IMR-90 (cell line): ENCODE measurements around the gene PMM2. TPM values are rescaled to one million over a fixed set of nuclear protein-coding genes. Genes with fewer than 3 reads are reported as not detected.

Experiments used
- ATAC-seq: fragments of 200-7000 bp; cut with Tn5 transposase; 2 replicates; pipeline ENCODE4 v1.9.1; 2020; ENCODE audit warnings: low read depth, mild to moderate bottlenecking, moderate library complexity
- BruUV-seq: library from RNA; stranded (reverse); fragments of 400-500 nt; replicated peaks from 2 replicates; lab custom pipeline; 2021; lab: Mats Ljungman, UMichigan
- CTCF ChIA-PET: fragments of 300-600 bp; formaldehyde crosslinking; extraction: SDS; loops from one replicate; lab custom pipeline; 2021; ENCODE audit warnings: antibody characterized with exemption; lab: Yijun Ruan, JAX
- POLR2A ChIA-PET: fragments of 300-600 bp; sonication (Branson Sonifier 250); formaldehyde crosslinking; loops from one replicate; lab custom pipeline; 2022; ENCODE audit warnings: antibody characterized with exemption; ENCODE audit not compliant: unreplicated experiment; lab: Charles Lee
- DNase-seq: peaks from one replicate; pipeline ENCODE4 v3.0.0; 2013
- H2AFZ ChIP-seq: replicated peaks from 2 replicates; pipeline ENCODE3; 2013; ENCODE audit warnings: low read length, mild to moderate bottlenecking; ENCODE audit not compliant: poor library complexity
- H2AK5ac ChIP-seq: 2 replicates; pipeline ENCODE4 v1.6.1; 2013; ENCODE audit warnings: low read depth, low read length, inconsistent platforms
- H2AK9ac ChIP-seq: replicated peaks from 2 replicates; pipeline ENCODE3; 2013; ENCODE audit warnings: mild to moderate bottlenecking, low read depth, low read length, moderate library complexity; ENCODE audit not compliant: poor library complexity
- H2BK120ac ChIP-seq: 2 replicates; pipeline ENCODE4 v1.6.1; 2013; ENCODE audit warnings: low read depth, low read length, inconsistent platforms
- H2BK15ac ChIP-seq: 3 replicates; pipeline ENCODE4 v1.6.1; 2013; ENCODE audit warnings: low read depth, low read length, inconsistent platforms
- H2BK20ac ChIP-seq: 2 replicates; pipeline ENCODE4 v1.6.1; 2013; ENCODE audit warnings: low read depth, mild to moderate bottlenecking, inconsistent platforms, low read length, moderate library complexity
- H2BK5ac ChIP-seq: 2 replicates; pipeline ENCODE4 v1.6.1; 2013; ENCODE audit warnings: mild to moderate bottlenecking, low read depth, low read length, inconsistent platforms; ENCODE audit not compliant: poor library complexity, severe bottlenecking
- H3K14ac ChIP-seq: replicated peaks from 2 replicates; pipeline ENCODE4 v1.6.1; 2013; ENCODE audit warnings: low read depth, low read length, inconsistent platforms
- H3K18ac ChIP-seq: 2 replicates; pipeline ENCODE4 v1.6.1; 2013; ENCODE audit warnings: low read depth, low read length, control low read depth
- H3K23ac ChIP-seq: 2 replicates; pipeline ENCODE4 v1.6.1; 2013; ENCODE audit warnings: low read depth, low read length, inconsistent platforms
- H3K27ac ChIP-seq: 2 replicates; pipeline ENCODE4 v1.5.1; 2013; ENCODE audit warnings: mild to moderate bottlenecking, control low read depth, low read length; ENCODE audit not compliant: insufficient read depth
- H3K27me3 ChIP-seq: 2 replicates; pipeline ENCODE4 v1.6.1; 2013; ENCODE audit warnings: low read length; ENCODE audit not compliant: control insufficient read depth, insufficient read depth
- H3K36me3 ChIP-seq: 2 replicates; pipeline ENCODE4 v1.6.1; 2013; ENCODE audit warnings: low read length, mixed read lengths; ENCODE audit not compliant: control insufficient read depth, insufficient read depth
- H3K4ac ChIP-seq: 2 replicates; pipeline ENCODE4 v1.6.1; 2013; ENCODE audit warnings: low read depth, low read length, inconsistent platforms
- H3K4me1 ChIP-seq: 2 replicates; pipeline ENCODE4 v1.6.1; 2013; ENCODE audit warnings: low read length, mixed read lengths; ENCODE audit not compliant: control insufficient read depth, insufficient read depth
- H3K4me2 ChIP-seq: 2 replicates; pipeline ENCODE4 v1.6.1; 2013; ENCODE audit warnings: low read depth, mild to moderate bottlenecking, control low read depth, low read length, moderate library complexity
- H3K4me3 ChIP-seq: 2 replicates; pipeline ENCODE4 v1.5.1; 2013; ENCODE audit warnings: low read depth, mild to moderate bottlenecking, control low read depth, low read length, moderate library complexity; ENCODE audit not compliant: insufficient read depth
- H3K56ac ChIP-seq: 2 replicates; pipeline ENCODE4 v1.6.1; 2013; ENCODE audit warnings: low read length, inconsistent platforms; ENCODE audit not compliant: insufficient read depth; ENCODE audit errors: extremely low read depth
- H3K79me1 ChIP-seq, 2 experiments: 2 replicates each; pipeline ENCODE4 v1.6.1; 2013; ENCODE audit warnings: low read length in 2 of 2, inconsistent platforms in 1 of 2, low read depth in 1 of 2
- H3K9ac ChIP-seq: 2 replicates; pipeline ENCODE4 v1.6.1; 2013; ENCODE audit warnings: low read depth, low read length, control low read depth
- H3K9me1 ChIP-seq: 2 replicates; pipeline ENCODE4 v1.6.1; 2013; ENCODE audit warnings: low read length, inconsistent platforms; ENCODE audit not compliant: insufficient read depth
- H3K9me3 ChIP-seq: 2 replicates; pipeline ENCODE4 v1.6.1; 2013; ENCODE audit warnings: low read length; ENCODE audit not compliant: control insufficient read depth, insufficient read depth
- H4K20me1 ChIP-seq: 2 replicates; pipeline ENCODE4 v1.6.1; 2013; ENCODE audit warnings: low read length, inconsistent platforms; ENCODE audit not compliant: insufficient read depth
- H4K5ac ChIP-seq: 2 replicates; pipeline ENCODE4 v1.6.1; 2013; ENCODE audit warnings: mild to moderate bottlenecking, low read depth, low read length, control low read depth
- H4K8ac ChIP-seq, 2 experiments: 2 replicates each; pipeline ENCODE4 v1.6.1; 2013; ENCODE audit warnings: low read depth in 2 of 2, low read length in 2 of 2, control low read depth in 1 of 2, inconsistent platforms in 1 of 2
- H4K91ac ChIP-seq: 2 replicates; pipeline ENCODE4 v1.6.1; 2013; ENCODE audit warnings: low read depth, low read length, inconsistent platforms; ENCODE audit not compliant: insufficient read depth
- CEBPB ChIP-seq: IDR thresholded peaks from 2 replicates; pipeline ENCODE4 v1.6.1; 2012; ENCODE audit warnings: low read depth, low read length, improper control_type of control experiment
- MAFK ChIP-seq: IDR thresholded peaks from 2 replicates; pipeline ENCODE4 v1.6.1; 2012; ENCODE audit warnings: low read depth, low read length, improper control_type of control experiment
- RAD21 ChIP-seq: IDR thresholded peaks from 2 replicates; pipeline ENCODE4 v1.6.1; 2012; ENCODE audit warnings: low read length, improper control_type of control experiment
- RCOR1 ChIP-seq: IDR thresholded peaks from 2 replicates; pipeline ENCODE4 v1.6.1; 2012; ENCODE audit warnings: mild to moderate bottlenecking, low read length, improper control_type of control experiment; ENCODE audit not compliant: insufficient replicate concordance
- WGBS, 2 experiments: methylation state at CpG; one replicate each; pipeline versions ENCODE4 v1.1.5 to v1.1.7; 2013; ENCODE audit warnings: missing lambda C conversion rate in 2 of 2; ENCODE audit not compliant: insufficient read length in 1 of 2; ENCODE audit errors: extremely low coverage in 2 of 2; 5-methylcytosine and 5-hydroxymethylcytosine counted together
- dilution Hi-C: fragments of 300-500 bp; cut with HindIII; formaldehyde crosslinking; loops from one replicate; pipeline ENCODE4 v1.14.3; 2018; ENCODE audit warnings: low sequenced_read_pairs; ENCODE audit not compliant: unreplicated experiment
- in situ Hi-C: fragments of 300-500 bp; cut with MboI; formaldehyde crosslinking; loops from 3 replicates; pipeline ENCODE4 v1.14.3; 2019; ENCODE audit warnings: low sequenced_read_pairs, inconsistent platforms, mixed read lengths
- intact Hi-C: fragments of 100-400 bp; cut with micrococcal nuclease; formaldehyde crosslinking; loops from 2 replicates; pipeline ENCODE4 v1.10.0; 2022
- polyA plus RNA-seq, 3 experiments: library from polyadenylated mRNA; depleted of rRNA; stranded (reverse); fragments of >200 nt; gene quantifications; 2 replicates each; pipeline ENCODE4 v1.2.3, GENCODE V29; 2012; ENCODE audit warnings: low replicate concordance in 1 of 3
- total RNA-seq: library from RNA; depleted of rRNA; stranded (reverse); fragments of >200 nt; gene quantifications from 2 replicates; pipeline ENCODE4 v1.2.3, GENCODE V29; 2012

The PMM2 gene
- total and polyA plus RNA-seq, 2 of the 4 experiments (the other 2 are of a cell fraction), result 25.8 to 38.9 TPM

DNA sequence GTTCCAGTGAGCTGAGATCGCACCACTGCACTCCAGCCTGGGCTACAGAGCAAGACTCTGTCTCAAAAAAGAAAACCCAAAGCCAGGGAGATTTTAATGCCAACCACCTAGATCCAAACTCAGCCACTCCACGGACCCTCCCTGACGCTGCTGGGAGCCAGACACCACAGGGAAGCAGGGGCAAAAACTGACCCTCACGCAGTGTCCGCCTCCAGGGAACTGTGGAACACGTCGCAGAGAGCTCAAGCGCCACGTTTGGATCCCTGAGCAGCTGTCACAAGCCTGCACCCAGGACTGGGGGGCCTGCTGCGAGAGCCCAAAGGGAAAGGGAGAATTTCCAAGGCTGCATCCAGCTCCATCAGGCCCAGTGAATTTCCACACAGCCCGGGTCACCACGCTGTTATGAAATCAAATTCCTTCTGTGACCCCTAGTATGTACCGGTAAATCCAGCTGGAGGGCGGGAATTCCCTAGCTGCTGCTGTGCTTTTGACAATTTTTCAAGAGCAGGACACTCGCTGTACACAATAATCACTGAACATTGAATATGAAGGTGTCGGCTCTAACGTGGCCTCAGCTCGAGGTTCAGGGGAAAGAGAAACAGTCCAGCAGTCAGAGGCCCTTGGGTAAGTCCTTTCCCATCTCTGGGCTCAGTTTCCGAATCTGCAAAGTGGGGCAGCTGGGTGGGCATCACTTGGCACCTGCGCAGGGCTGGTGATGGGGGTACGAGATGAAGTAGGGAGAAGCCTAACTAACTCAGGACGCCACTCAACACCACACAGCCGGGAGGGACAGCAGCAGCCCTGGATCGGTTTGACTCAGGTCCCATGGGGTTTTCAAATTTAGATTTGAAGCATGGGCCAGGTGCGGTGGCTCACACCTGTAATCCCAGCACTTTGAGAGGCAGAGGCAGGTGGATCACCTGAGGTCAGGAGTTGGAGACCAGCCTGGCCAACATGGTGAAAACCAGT is 62.6 kb downstream of the PMM2 start:
- DNase-seq, result peak; percentile 79
- Histone ChIP-seq H2BK120ac (no peak overlapping the region), H2BK20ac (no peak overlapping the region), H3K4me2 (peak overlapping the region; percentile 39; the same call in 1 of the 2 replicates), H3K9me3 (no peaks in the 10 kb centered on the region), H3K4ac (peak overlapping the region; percentile 76), H2BK15ac (no peak overlapping the region), H4K91ac (no peak overlapping the region), H3K18ac (no peak overlapping the region), H3K4me1 (peaks cover 26% of the 10 kb centered on the region), H2AK5ac (peak overlapping the region; percentile 74), H2AK9ac (peak overlapping the region; percentile 93), H2BK5ac (peak overlapping the region; percentile 61), H3K36me3 (peaks cover 38% of the 10 kb centered on the region), H4K5ac (no peak overlapping the region; the same call in 1 of the 2 replicates), H4K8ac (peak overlapping the region in 1 of 2 experiments; percentile 41; a peak in 1 of 4 replicates), H4K20me1 (peaks cover 82% of the 10 kb centered on the region), H3K14ac (peak overlapping the region; percentile 59; the same call in 1 of the 2 replicates), H3K9me1 (peaks cover 19% of the 10 kb centered on the region), H3K27me3 (no peaks in the 10 kb centered on the region), H3K23ac (no peak overlapping the region), H3K79me1 (peaks cover 17 to 93% of the 10 kb centered on the region in 2 experiments), H3K4me3 (no peak overlapping the region), H3K27ac (peak overlapping the region; percentile 69; the same call in 1 of the 2 replicates), H3K56ac (no peak overlapping the region), H3K9ac (no peak overlapping the region; the same call in 1 of the 2 replicates), H2AFZ (peak overlapping the region; percentile 34)
- TF ChIP-seq RCOR1 (peak; percentile 86), CEBPB (peak; percentile 76), RAD21 (no peak), MAFK (no peak)
- intact Hi-C loops, result no loop called here
- in situ Hi-C loops, result no loop called here
- no TSS peak for BruUV-seq
- ChIA-PET POLR2A (no interaction called here), CTCF (interaction anchor here (1.2 kb wide), 1 partner anchor 20 kb away, joined by 3 read pairs; no protein-coding TSS in a partner anchor)
- dilution Hi-C loops, result no loop called here
- peak; percentile 62 for ATAC-seq
- WGBS, 2 experiments, result 39% methylated on average over 7 of the region's 25 CpGs; no CpG with 5 or more reads in 1 of the 2 experiments
